HepG2 (cell line): ENCODE measurements around the gene TOP2A. TPM values are rescaled to one million over a fixed set of nuclear protein-coding genes. Genes with fewer than 3 reads are reported as not detected.

ENCODE experiments used
- MAZ ChIP-seq, 2 experiments: sonication (generic) in 1 of 2; formaldehyde crosslinking in 1 of 2; IDR thresholded peaks; 2 replicates each; pipeline versions ENCODE4 v1.5.0 to v1.6.1; 2012 to 2020; ENCODE audit warnings: low read depth in 2 of 2, mild to moderate bottlenecking in 2 of 2, borderline replicate concordance in 1 of 2, improper control_type of control experiment in 1 of 2, low read length in 1 of 2, missing genetic modification reagents in 1 of 2, moderate library complexity in 1 of 2
- RAD51 ChIP-seq: fragments of 450-650 bp; IDR thresholded peaks from 2 replicates; pipeline ENCODE4 v1.6.1; 2016; ENCODE audit warnings: borderline replicate concordance
- REXO4 ChIP-seq: sonication (generic); formaldehyde crosslinking; IDR thresholded peaks from 2 replicates; pipeline ENCODE4 v1.8.0; 2022; ENCODE audit warnings: missing genetic modification reagents, mild to moderate bottlenecking, borderline replicate concordance
- U2AF1 ChIP-seq: fragments of 200-400 bp; formaldehyde crosslinking; optimal IDR thresholded peaks from 2 replicates; pipeline ENCODE3; 2017; ENCODE audit warnings: mild to moderate bottlenecking, low read depth, low read length
- ZNF205 ChIP-seq: IDR thresholded peaks from 2 replicates; pipeline ENCODE4 v1.6.1; 2018; ENCODE audit warnings: missing biosample characterization, missing genetic modification reagents
- polyA plus RNA-seq, 8 experiments: library from polyadenylated mRNA; depleted of rRNA in 3 of 8; stranded (reverse) in 7 of 8; unstranded in 1 of 8; fragments of >200 nt; fragmentation: Illumina TruSeq in 4 of 8; extraction: Trizol in 4 of 8; gene quantifications; 2 replicates each; pipeline versions ENCODE4 v1.2.1 to v1.2.3, GENCODE V29; 2011 to 2016; ENCODE audit warnings: low read depth in 4 of 8, missing spikeins in 1 of 8, mixed read lengths in 1 of 8; ENCODE audit not compliant: insufficient read depth in 1 of 8
- total RNA-seq, 5 experiments: library from RNA; depleted of rRNA; stranded (reverse); fragments of >200 nt; fragmentation: Illumina TruSeq; extraction: Trizol; gene quantifications; 2 replicates each; pipeline ENCODE4 v1.2.3, GENCODE V29; 2016; ENCODE audit warnings: low read depth in 1 of 5
- TF ChIP-seq, protein P1 (sequence below): sonication (generic); formaldehyde crosslinking; IDR thresholded peaks from 2 replicates; pipeline ENCODE4 v1.4.0; 2020; ENCODE audit warnings: low read depth, mild to moderate bottlenecking, missing genetic modification reagents
- TF ChIP-seq, protein P2 (sequence below): sonication (generic); formaldehyde crosslinking; IDR thresholded peaks from 2 replicates; pipeline ENCODE4 v1.5.1; 2020; ENCODE audit warnings: mild to moderate bottlenecking, missing genetic modification reagents
- TF ChIP-seq, protein P3 (sequence below): sonication (generic); formaldehyde crosslinking; IDR thresholded peaks from 2 replicates; pipeline ENCODE4 v1.4.0; 2020; ENCODE audit warnings: missing genetic modification reagents, mild to moderate bottlenecking, borderline replicate concordance
- TF ChIP-seq, protein P4 (sequence below): sonication (generic); formaldehyde crosslinking; IDR thresholded peaks from one replicate; pipeline ENCODE4 v1.5.1; 2020; ENCODE audit warnings: mild to moderate bottlenecking, missing genetic modification reagents; ENCODE audit errors: not compliant biosample characterization
- TF ChIP-seq, protein P5 (sequence below): sonication (generic); formaldehyde crosslinking; IDR thresholded peaks from 2 replicates; pipeline ENCODE4 v1.8.1; 2023; ENCODE audit warnings: missing genetic modification reagents, inconsistent platforms, borderline replicate concordance

Gene TOP2A
- total and polyA plus RNA-seq, 2 of the 13 experiments (the other 11 are each of a cell fraction or from before 2014, with no cell fraction given): 108 to 327 TPM

DNA sequence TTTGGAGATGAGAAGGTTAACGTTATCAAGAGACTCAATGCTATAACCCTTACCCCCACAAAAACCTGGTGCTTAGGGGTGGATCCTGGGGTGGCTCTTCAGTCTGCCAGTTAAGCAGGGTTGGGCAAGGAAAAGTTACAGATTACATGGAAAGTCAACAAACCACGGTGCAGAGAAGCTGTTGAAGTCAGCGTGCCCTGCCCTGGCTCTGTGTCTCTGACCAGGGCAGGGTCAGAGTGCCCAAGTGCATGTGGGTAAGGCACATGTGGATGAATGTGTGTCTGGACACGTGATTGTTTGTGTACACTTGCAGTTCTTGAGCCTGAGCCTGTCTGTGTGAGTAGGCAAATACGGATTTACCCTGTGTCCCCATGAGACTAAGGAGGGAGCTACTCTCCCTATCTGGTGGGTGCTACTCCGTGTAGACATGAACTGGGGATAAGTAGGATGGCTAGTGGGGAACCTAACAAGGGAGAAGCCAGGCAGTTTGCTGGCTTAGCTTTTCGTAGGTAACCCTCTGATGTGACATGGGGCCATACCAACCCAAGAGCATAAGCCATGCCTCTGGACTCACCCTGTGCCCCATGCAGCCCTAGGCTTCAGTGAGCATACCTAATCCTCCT, 31.1 kb upstream of the TOP2A start (continued):
- TF ChIP-seq, protein P1, sequence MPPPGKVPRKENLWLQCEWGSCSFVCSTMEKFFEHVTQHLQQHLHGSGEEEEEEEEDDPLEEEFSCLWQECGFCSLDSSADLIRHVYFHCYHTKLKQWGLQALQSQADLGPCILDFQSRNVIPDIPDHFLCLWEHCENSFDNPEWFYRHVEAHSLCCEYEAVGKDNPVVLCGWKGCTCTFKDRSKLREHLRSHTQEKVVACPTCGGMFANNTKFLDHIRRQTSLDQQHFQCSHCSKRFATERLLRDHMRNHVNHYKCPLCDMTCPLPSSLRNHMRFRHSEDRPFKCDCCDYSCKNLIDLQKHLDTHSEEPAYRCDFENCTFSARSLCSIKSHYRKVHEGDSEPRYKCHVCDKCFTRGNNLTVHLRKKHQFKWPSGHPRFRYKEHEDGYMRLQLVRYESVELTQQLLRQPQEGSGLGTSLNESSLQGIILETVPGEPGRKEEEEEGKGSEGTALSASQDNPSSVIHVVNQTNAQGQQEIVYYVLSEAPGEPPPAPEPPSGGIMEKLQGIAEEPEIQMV (CRISPR knock-in tag): no peak; the same call in 1 of the 2 replicates
- TF ChIP-seq, protein P2, sequence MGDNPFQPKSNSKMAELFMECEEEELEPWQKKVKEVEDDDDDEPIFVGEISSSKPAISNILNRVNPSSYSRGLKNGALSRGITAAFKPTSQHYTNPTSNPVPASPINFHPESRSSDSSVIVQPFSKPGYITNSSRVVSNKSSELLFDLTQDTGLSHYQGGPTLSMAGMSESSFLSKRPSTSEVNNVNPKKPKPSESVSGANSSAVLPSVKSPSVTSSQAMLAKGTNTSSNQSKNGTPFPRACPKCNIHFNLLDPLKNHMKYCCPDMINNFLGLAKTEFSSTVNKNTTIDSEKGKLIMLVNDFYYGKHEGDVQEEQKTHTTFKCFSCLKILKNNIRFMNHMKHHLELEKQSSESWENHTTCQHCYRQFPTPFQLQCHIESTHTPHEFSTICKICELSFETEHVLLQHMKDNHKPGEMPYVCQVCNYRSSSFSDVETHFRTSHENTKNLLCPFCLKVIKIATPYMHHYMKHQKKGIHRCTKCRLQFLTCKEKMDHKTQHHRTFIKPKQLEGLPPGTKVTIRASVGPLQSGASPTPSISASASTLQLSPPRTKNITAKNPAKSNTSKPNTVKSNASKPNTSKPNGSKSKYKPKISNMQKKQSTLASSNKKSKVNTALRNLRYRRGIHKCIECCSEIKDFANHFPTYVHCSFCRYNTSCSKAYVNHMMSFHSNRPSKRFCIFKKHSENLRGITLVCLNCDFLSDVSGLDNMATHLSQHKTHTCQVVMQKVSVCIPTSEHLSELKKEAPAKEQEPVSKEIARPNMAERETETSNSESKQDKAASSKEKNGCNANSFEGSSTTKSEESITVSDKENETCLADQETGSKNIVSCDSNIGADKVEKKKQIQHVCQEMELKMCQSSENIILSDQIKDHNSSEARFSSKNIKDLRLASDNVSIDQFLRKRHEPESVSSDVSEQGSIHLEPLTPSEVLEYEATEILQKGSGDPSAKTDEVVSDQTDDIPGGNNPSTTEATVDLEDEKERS (CRISPR knock-in tag): peak; percentile 87
- TF ChIP-seq, protein P3, sequence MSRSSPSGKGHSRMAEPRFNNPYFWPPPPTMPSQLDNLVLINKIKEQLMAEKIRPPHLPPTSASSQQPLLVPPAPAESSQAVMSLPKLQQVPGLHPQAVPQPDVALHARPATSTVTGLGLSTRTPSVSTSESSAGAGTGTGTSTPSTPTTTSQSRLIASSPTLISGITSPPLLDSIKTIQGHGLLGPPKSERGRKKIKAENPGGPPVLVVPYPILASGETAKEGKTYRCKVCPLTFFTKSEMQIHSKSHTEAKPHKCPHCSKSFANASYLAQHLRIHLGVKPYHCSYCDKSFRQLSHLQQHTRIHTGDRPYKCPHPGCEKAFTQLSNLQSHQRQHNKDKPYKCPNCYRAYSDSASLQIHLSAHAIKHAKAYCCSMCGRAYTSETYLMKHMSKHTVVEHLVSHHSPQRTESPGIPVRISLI (CRISPR knock-in tag): peak; percentile 67; the same call in 1 of the 2 replicates
- TF ChIP-seq, protein P4, sequence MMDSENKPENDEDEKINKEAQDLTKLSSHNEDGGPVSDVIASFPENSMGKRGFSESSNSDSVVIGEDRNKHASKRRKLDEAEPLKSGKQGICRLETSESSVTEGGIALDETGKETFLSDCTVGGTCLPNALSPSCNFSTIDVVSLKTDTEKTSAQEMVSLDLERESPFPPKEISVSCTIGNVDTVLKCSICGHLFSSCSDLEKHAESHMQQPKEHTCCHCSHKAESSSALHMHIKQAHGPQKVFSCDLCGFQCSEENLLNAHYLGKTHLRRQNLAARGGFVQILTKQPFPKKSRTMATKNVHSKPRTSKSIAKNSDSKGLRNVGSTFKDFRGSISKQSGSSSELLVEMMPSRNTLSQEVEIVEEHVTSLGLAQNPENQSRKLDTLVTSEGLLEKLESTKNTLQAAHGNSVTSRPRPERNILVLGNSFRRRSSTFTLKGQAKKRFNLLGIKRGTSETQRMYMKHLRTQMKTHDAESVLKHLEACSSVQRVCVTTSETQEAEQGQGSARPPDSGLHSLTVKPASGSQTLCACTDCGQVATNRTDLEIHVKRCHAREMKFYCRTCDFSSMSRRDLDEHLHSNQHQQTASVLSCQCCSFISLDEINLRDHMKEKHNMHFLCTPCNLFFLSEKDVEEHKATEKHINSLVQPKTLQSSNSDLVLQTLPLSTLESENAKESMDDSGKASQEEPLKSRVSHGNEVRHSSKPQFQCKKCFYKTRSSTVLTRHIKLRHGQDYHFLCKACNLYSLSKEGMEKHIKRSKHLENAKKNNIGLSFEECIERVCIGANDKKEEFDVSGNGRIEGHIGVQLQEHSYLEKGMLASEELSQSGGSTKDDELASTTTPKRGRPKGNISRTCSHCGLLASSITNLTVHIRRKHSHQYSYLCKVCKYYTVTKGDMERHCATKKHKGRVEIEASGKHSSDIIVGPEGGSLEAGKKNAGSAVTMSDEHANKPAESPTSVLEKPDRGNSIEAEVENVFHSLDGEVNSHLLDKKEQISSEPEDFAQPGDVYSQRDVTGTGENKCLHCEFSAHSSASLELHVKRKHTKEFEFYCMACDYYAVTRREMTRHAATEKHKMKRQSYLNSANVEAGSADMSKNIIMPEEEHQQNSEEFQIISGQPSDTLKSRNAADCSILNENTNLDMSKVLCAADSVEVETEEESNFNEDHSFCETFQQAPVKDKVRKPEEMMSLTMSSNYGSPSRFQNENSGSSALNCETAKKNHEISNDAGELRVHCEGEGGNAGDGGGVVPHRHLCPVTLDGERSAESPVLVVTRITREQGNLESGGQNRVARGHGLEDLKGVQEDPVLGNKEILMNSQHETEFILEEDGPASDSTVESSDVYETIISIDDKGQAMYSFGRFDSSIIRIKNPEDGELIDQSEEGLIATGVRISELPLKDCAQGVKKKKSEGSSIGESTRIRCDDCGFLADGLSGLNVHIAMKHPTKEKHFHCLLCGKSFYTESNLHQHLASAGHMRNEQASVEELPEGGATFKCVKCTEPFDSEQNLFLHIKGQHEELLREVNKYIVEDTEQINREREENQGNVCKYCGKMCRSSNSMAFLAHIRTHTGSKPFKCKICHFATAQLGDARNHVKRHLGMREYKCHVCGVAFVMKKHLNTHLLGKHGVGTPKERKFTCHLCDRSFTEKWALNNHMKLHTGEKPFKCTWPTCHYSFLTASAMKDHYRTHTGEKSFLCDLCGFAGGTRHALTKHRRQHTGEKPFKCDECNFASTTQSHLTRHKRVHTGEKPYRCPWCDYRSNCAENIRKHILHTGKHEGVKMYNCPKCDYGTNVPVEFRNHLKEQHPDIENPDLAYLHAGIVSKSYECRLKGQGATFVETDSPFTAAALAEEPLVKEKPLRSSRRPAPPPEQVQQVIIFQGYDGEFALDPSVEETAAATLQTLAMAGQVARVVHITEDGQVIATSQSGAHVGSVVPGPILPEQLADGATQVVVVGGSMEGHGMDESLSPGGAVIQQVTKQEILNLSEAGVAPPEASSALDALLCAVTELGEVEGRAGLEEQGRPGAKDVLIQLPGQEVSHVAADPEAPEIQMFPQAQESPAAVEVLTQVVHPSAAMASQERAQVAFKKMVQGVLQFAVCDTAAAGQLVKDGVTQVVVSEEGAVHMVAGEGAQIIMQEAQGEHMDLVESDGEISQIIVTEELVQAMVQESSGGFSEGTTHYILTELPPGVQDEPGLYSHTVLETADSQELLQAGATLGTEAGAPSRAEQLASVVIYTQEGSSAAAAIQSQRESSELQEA (CRISPR knock-in tag): no peak
- TF ChIP-seq RAD51: peak; percentile 63; the same call in 1 of the 2 replicates
- no peak for TF ChIP-seq REXO4 (CRISPR knock-in tag)
- no peak for TF ChIP-seq MAZ (IDR thresholded peaks at IDR 0.05; ENCODE audit: borderline replicate concordance, low read depth, low read length)
- peak; percentile 79 for TF ChIP-seq MAZ (CRISPR knock-in tag; IDR thresholded peaks at IDR 0.05; ENCODE audit: low read depth)
- TF ChIP-seq, protein P5, sequence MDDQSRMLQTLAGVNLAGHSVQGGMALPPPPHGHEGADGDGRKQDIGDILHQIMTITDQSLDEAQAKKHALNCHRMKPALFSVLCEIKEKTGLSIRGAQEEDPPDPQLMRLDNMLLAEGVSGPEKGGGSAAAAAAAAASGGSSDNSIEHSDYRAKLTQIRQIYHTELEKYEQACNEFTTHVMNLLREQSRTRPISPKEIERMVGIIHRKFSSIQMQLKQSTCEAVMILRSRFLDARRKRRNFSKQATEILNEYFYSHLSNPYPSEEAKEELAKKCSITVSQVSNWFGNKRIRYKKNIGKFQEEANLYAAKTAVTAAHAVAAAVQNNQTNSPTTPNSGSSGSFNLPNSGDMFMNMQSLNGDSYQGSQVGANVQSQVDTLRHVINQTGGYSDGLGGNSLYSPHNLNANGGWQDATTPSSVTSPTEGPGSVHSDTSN (CRISPR knock-in tag): no peak
- peak; percentile 81; the same call in 1 of the 2 replicates for TF ChIP-seq ZNF205
- no peak for TF ChIP-seq U2AF1
